ENCODE measurements around the gene PARD6B. TPM values are rescaled to one million over a fixed set of nuclear protein-coding genes. Genes with fewer than 3 reads are reported as not detected.
"Not testable (repeated sequence)": the region's sequence is repeated elsewhere in the genome, so short reads cannot be mapped to it uniquely, and the experiment has no call there.

The PARD6B gene
- total and polyA plus RNA-seq, 12 donors = 1.3 to 7.1 (median 3.4) TPM

DNA sequence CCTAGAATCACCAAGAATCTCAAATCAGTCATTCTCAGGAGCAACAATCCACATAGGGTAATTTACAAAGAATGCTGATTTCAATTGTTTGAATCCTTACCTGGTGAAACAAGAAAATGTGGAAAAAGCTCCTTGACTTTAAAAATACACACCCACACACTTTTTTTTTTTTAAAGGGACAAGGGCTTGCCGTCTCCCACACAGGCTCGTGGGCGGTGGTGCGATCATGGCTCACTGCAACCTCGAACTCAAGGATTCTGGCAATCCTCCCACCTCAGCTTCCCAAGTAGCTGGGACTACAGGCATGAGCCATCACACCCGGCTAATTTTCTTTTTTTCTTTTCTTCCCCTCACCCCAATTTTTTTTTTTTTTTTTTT is 30.7 kb downstream of the PARD6B start:
- DNase-seq (no peak), ATAC-seq (peak in 1 of 8 donors; percentile 24)
- WGBS, 2 donors = 64 to 72% methylated on average over 6 of the region's 6 CpGs
- no peak overlapping the region for H3K4me3 ChIP-seq
- intact Hi-C loops (cut with DNase I) = no loop called here
- no peaks in the 10 kb centered on the region for H3K36me3 ChIP-seq
- no peaks in the 10 kb centered on the region for H3K27me3 ChIP-seq
- TF ChIP-seq, protein P1, sequence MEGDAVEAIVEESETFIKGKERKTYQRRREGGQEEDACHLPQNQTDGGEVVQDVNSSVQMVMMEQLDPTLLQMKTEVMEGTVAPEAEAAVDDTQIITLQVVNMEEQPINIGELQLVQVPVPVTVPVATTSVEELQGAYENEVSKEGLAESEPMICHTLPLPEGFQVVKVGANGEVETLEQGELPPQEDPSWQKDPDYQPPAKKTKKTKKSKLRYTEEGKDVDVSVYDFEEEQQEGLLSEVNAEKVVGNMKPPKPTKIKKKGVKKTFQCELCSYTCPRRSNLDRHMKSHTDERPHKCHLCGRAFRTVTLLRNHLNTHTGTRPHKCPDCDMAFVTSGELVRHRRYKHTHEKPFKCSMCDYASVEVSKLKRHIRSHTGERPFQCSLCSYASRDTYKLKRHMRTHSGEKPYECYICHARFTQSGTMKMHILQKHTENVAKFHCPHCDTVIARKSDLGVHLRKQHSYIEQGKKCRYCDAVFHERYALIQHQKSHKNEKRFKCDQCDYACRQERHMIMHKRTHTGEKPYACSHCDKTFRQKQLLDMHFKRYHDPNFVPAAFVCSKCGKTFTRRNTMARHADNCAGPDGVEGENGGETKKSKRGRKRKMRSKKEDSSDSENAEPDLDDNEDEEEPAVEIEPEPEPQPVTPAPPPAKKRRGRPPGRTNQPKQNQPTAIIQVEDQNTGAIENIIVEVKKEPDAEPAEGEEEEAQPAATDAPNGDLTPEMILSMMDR (IDR thresholded peaks at IDR 0.05) = no peak
- H3K9me3 ChIP-seq = no peaks in the 10 kb centered on the region
- H3K27ac ChIP-seq = peak overlapping the region in 4 of 10 donors; percentile 40 to 61 (median 50)
- peaks cover 0 to 21% (median 3%) of the 10 kb centered on the region in 9 donors for H3K4me1 ChIP-seq

DNA sequence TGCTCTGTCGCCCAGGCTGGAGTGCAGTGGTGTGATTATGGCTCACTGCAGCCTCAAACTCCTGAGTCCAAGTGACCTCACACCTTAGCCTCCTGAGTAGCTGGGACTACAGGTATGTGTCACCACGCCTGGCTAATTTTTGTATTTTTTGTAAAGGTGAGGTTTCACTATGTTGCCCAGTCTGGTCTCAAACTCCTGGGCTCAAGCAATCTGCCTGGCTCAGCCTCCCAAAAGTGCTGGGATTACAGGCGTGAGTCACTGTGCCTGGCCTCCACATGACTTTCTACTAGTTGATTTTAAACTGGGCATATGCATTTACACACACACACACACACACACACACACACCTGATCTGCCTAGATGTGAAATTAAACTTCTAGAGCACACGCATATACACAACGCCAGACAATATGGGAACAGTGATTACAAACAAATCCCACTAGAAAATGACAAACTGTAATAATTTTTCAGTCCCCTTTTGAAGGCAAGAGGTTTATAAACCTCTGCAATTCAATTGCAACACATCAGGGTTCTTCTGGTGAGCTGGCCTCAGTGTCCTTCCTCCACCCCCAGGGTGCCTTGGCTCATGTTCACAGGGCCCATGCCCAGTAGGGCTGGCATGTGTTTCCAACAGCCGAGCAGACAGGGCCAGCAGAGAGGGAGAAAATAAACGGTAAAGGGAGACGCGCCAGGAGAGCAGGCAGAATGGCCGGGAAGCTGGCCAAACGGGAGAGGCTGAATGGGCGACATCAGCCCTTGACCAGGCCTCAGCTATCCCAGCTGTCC is 31.2 kb downstream of the PARD6B start:
- ATAC-seq (peak; percentile 94 to 98 (median 96)), DNase-seq (peak; percentile 82 to 83)
- WGBS, 2 donors = 36 to 43% methylated on average over 12 of the region's 12 CpGs
- Histone ChIP-seq H3K27me3 (no peaks in the 10 kb centered on the region), H3K27ac (peak overlapping the region in 8 of 10 donors; percentile 35 to 69 (median 50)), H3K36me3 (no peaks in the 10 kb centered on the region), H3K4me1 (peaks cover 0 to 21% (median 3%) of the 10 kb centered on the region in 9 donors), H3K4me3 (no peak overlapping the region), H3K9me3 (no peaks in the 10 kb centered on the region)
- TF ChIP-seq, protein P1 (IDR thresholded peaks at IDR 0.05) = no peak
- intact Hi-C loops (cut with DNase I) = no loop called here

DNA sequence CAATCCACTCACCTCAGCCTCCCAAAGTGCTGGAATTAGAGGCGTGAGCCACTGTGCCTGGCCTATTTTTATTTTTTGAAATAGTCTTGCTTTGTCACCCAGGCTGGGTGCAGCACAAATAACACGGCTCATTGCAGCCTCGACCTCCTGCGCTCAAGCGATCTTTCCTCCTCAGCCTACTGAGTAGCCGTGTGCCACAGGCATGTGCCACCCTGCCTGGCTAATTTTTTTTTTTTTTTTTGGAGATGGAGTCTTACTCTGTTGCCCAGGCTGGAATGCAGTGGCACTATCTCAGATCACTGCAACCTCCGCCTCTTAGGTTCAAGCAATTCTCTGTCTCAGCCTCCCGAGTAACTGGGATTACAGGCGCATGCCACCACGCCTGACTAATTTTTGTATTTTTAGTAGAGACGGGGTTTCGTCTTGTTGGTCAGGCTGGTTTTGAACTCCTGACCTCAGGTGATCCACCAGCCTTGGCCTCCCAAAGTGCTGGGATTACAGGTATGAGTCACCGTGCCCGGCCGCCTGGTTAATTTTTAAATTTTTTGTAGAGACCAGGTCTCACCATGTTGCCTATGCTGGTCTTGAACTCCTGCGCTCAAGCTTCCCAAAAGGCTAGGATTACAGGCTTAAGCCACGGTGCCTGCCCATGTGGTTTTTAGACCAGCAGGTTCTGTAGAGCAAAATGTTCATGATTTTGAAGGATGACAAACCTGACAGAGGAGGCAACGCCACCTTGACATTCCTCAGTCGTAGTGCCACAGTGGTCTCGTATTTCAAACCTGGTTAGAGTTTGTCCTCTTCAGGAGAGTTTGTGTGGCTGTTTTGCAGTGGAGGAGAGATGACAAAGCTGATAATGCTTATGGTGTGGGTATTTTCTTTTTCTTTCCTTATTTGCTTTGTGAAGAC is 32.4 kb downstream of the PARD6B start:
- intact Hi-C loops (cut with DNase I); H3K9me3 ChIP-seq; H3K27me3 ChIP-seq; H3K4me3 ChIP-seq; DNase-seq; H3K36me3 ChIP-seq: not testable (repeated sequence)
- peak in 1 of 8 donors; percentile 20 for ATAC-seq
- Histone ChIP-seq H3K27ac (peak overlapping the region in 7 of 10 donors; percentile 44 to 69 (median 50)), H3K4me1 (peaks cover 0 to 21% (median 3%) of the 10 kb centered on the region in 9 donors)
- 90 to 91% methylated on average over 18 to 20 of the region's 20 CpGs for WGBS, 2 donors

DNA sequence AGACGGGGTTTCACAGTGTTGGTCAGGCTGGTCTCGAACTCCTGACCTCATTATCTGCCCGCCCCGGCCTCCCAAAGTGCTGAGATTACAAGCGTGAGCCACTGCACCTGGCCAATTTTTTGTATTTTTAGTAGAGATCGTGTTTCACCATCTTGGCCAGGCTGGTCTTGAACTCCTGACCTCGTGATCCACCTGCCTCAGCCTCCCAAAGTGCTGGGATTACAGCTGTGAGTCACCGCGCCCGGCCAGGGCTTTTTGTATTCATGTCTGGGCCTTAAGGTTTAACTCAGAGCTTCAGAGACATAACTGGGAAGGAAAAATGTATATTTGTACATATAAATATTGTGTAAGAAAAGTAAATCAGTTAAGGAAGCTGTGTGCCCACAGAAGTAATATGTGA is 33.9 kb downstream of the PARD6B start:
- H3K9me3 ChIP-seq; H3K27me3 ChIP-seq; H3K4me3 ChIP-seq; DNase-seq; ATAC-seq; H3K27ac ChIP-seq; H3K36me3 ChIP-seq; intact Hi-C loops (cut with DNase I): not testable (repeated sequence)
- 82 to 85% methylated on average over 10 of the region's 10 CpGs for WGBS, 2 donors
- H3K4me1 ChIP-seq = peaks cover 0 to 21% (median 3%) of the 10 kb centered on the region in 9 donors

DNA sequence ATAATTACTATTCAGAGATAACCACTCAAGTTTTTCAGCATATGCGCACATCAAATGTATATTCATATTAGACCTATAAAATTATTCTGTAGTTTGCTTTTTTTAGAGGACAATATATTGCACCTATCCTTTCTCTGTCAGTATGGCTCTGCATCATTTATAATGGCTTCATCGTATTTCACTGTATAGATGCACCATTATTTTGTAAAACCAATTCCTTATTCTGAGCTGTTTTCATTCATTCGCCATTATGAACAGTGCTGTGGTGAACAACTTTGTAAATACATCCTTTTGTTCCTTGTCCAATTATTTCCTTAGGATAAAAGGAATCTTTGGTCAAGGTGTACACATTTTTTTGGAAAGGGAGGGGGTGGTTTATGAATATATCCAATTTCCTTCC is 34.3 kb downstream of the PARD6B start:
- H3K27ac ChIP-seq = no peak overlapping the region
- TF ChIP-seq, protein P1 (IDR thresholded peaks at IDR 0.05) = no peak
- intact Hi-C loops (cut with DNase I) = no loop called here
- DNase-seq (no peak), ATAC-seq (no peak)
- peaks cover 0 to 21% (median 3%) of the 10 kb centered on the region in 9 donors for H3K4me1 ChIP-seq
- no peaks in the 10 kb centered on the region for H3K36me3 ChIP-seq
- no peak overlapping the region for H3K4me3 ChIP-seq
- no peaks in the 10 kb centered on the region for H3K9me3 ChIP-seq
- whole genome bisulfite sequencing, 2 donors = 61 to 63% methylated on average over 3 of the region's 3 CpGs
- H3K27me3 ChIP-seq = no peaks in the 10 kb centered on the region

DNA sequence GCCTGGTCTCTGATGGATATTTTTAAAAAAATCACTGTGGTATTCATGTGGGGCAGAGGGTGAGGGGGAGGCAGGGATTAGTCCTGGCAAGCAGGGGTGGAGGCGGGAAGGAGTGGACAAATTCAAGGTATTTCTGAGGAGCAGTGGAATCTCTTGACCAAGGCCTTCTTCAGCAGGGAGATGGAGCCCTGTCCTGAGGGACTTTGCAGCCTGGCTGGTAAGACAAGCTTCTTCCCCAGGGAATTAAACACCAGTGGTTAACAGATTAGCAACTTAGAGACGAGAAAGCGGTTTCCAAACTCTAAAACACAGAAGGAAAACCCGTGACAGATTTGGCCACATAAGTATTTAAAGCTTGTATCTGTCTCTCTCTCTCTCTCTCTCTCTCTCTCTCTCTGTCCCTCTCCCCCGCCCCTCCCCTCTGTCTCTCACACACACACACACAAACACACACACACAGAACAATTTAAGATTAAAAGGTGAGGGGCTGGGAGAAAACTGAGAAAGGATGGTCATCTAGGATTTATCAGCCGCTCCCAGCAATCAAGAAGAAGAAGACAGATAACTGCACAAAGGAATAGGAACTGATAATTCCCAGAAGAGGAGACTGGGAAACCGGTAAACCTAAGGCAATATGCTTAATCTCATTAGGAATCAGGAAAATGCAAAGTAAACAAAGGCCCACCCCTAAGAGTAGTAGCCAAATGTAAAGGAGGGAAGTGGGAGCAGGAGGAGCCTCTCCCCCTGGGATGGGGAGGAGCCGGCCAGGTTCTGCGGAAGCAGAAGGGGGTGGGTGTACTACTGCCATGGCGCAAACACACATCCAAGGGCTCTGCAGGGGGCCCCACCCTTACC is 35.8 kb downstream of the PARD6B start:
- H3K4me3 ChIP-seq; H3K9me3 ChIP-seq; H3K27me3 ChIP-seq; H3K27ac ChIP-seq; H3K36me3 ChIP-seq; intact Hi-C loops (cut with DNase I); DNase-seq: not testable (repeated sequence)
- peak in 1 of 8 donors; percentile 22 for ATAC-seq
- H3K4me1 ChIP-seq = peaks cover 0 to 15% (median 3%) of the 10 kb centered on the region in 9 donors
- WGBS, 2 donors = 54 to 63% methylated on average over 7 of the region's 10 CpGs

DNA sequence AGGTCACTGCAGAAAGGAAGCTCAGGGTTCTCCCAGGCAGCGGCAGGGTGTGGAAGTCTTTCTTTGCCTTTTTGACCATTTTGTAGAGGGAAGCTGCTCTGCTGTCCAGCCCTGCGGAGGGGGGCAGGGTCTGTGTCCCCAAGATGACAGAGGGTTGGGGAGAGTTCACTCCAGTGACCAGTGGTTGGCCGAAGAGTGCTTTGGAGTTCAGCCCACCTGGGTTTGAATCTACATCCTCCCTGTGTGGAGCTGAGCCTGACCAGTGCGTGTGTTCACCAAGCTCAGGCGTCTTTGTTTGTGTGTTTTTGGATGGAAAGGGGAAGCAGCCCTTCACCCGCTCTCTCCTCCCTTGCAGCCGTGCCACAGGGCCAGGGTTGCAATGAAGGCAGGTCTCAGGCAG is 37.6 kb downstream of the PARD6B start:
- 47 to 62% methylated on average over 5 to 6 of the region's 7 CpGs for WGBS, 2 donors
- not testable (repeated sequence) for H3K9me3 ChIP-seq, H3K36me3 ChIP-seq, H3K4me1 ChIP-seq, H3K27ac ChIP-seq, H3K4me3 ChIP-seq, DNase-seq, H3K27me3 ChIP-seq
- intact Hi-C loops (cut with DNase I) = loop anchor here in 1 of 10 donors (2.0 kb wide), 1 partner anchor 128 kb away; no protein-coding TSS in a partner anchor
- peak in 1 of 8 donors; percentile 24 for ATAC-seq

Measured in heart right ventricle (tissue), 16 donors.